Common myeloid progenitor, CD34-positive (primary cell): ENCODE data around the gene MTARC1. TPM values are rescaled to one million over a fixed set of nuclear protein-coding genes. Genes with fewer than 3 reads are reported as not detected.
A peak's percentile ranks its signal among the peaks of the same experiment; 100 is the strongest.

Experiments
- CTCF ChIA-PET: fragments of 350-600 bp; sonication (Branson Sonifier 250); formaldehyde crosslinking; loops from one replicate; lab custom pipeline; 2021; ENCODE audit warnings: antibody characterized with exemption; lab: Charles Lee
- POLR2A ChIA-PET: fragments of 350-600 bp; sonication (Branson Sonifier 250); formaldehyde crosslinking; loops from one replicate; lab custom pipeline; 2021; ENCODE audit warnings: antibody characterized with exemption; lab: Charles Lee
- DNase-seq, 3 donors: peaks; one replicate each; pipeline versions ENCODE4 v3.0.0 to v3.0.0-alpha.2; 2013
- H3K27ac ChIP-seq, 2 experiments: 1 replicate in 1 of 2; 2 replicates in 1 of 2; pipeline ENCODE4 v1.7.0; 2013; ENCODE audit warnings: inconsistent platforms in 2 of 2, low read length in 2 of 2, mild to moderate bottlenecking in 2 of 2, low read depth in 1 of 2, moderate library complexity in 1 of 2; ENCODE audit not compliant: severe bottlenecking in 2 of 2, insufficient read depth in 1 of 2, poor library complexity in 1 of 2
- H3K27me3 ChIP-seq, 5 experiments: replicated peaks in 2 of 5; 1 replicate in 3 of 5; 2 replicates in 2 of 5; pipeline versions ENCODE4 v1.6.1 to v1.7.0; 2013; ENCODE audit warnings: low read length in 4 of 5, mild to moderate bottlenecking in 2 of 5, moderate library complexity in 2 of 5, inconsistent platforms in 1 of 5; ENCODE audit not compliant: insufficient read depth in 5 of 5, control insufficient read depth in 4 of 5
- H3K36me3 ChIP-seq, 4 experiments: 1 replicate in 2 of 4; 2 replicates in 2 of 4; pipeline versions ENCODE4 v1.6.1 to v1.7.0; 2013; ENCODE audit warnings: low read length in 3 of 4, control low read depth in 1 of 4, mild to moderate bottlenecking in 1 of 4; ENCODE audit not compliant: control insufficient read depth in 4 of 4, insufficient read depth in 4 of 4
- H3K4me1 ChIP-seq, 4 experiments: 1 replicate in 3 of 4; 2 replicates in 1 of 4; pipeline versions ENCODE4 v1.6.1 to v1.7.1; 2013; ENCODE audit warnings: low read length in 3 of 4, mild to moderate bottlenecking in 3 of 4, control low read depth in 1 of 4, inconsistent platforms in 1 of 4, moderate library complexity in 1 of 4; ENCODE audit not compliant: control insufficient read depth in 4 of 4, insufficient read depth in 4 of 4; ENCODE audit errors: control extremely low read depth in 1 of 4
- H3K4me3 ChIP-seq, 7 experiments: 1 replicate in 4 of 7; 2 replicates in 3 of 7; pipeline versions ENCODE4 v1.5.1 to v1.7.0; 2013; ENCODE audit warnings: mild to moderate bottlenecking in 7 of 7, low read length in 6 of 7, moderate library complexity in 6 of 7, inconsistent platforms in 2 of 7, low read depth in 2 of 7, control low read depth in 1 of 7; ENCODE audit not compliant: insufficient read depth in 4 of 7, control insufficient read depth in 1 of 7; ENCODE audit errors: extremely low read depth in 1 of 7
- H3K9me3 ChIP-seq, 5 experiments: 1 replicate in 4 of 5; 2 replicates in 1 of 5; pipeline versions ENCODE4 v1.6.1 to v1.7.1; 2013; ENCODE audit warnings: low read length in 4 of 5, mild to moderate bottlenecking in 2 of 5, inconsistent platforms in 1 of 5, low read depth in 1 of 5, moderate library complexity in 1 of 5; ENCODE audit not compliant: control insufficient read depth in 4 of 5, insufficient read depth in 2 of 5; ENCODE audit errors: control extremely low read depth in 1 of 5
- WGBS: methylation state at CpG from one replicate; pipeline ENCODE4 v1.1.5; 2013; ENCODE audit not compliant: insufficient coverage; 5-methylcytosine and 5-hydroxymethylcytosine counted together
- polyA plus RNA-seq: library from polyadenylated mRNA; unstranded; fragments of 120-200 nt; gene quantifications from one replicate; pipeline ENCODE4 v1.2.1, GENCODE V29; 2013

The MTARC1 gene
- 5.1 TPM for polyA plus RNA-seq

- ChIA-PET POLR2A (no interaction called here), CTCF (interaction anchor here (0.5 to 2.4 kb wide), 8 partner anchors 9 to 547 kb away, joined by 3 to 9 read pairs (median 6); no protein-coding TSS in a partner anchor)
- H3K36me3 ChIP-seq, result no peaks in the 10 kb centered on the region
- H3K27ac ChIP-seq, result no peak within 1 kb of the TSS
- no peaks in the 10 kb centered on the region for H3K27me3 ChIP-seq
- DNase-seq, result peak; percentile 47 to 73 (median 56)
- H3K4me1 ChIP-seq, result peaks cover 4 to 21% (median 18%) of the 10 kb centered on the region in 4 experiments
- under 1% methylated on average over 39 of the region's 56 CpGs for whole genome bisulfite sequencing
- peak within 1 kb of the TSS; percentile 30 to 81 (median 61) for H3K4me3 ChIP-seq
- H3K9me3 ChIP-seq, result no peaks in the 10 kb centered on the region
Observed at GRCh38 chr1:220786337-220787068, at the start of gene MTARC1. Gene MTARC1, plus strand, starts transcription at chr1:220786913. Its CDS starts 32 bp downstream, at chr1:220786945.

- Histone ChIP-seq H3K36me3 (no peaks in the 10 kb centered on the region), H3K27ac (no peak overlapping the region), H3K9me3 (no peaks in the 10 kb centered on the region), H3K4me3 (no peak overlapping the region), H3K4me1 (no peaks in the 10 kb centered on the region), H3K27me3 (peaks cover 0 to 5% (median 0%) of the 10 kb centered on the region in 5 experiments)
- POLR2A ChIA-PET, result interaction anchor here (0.5 kb wide), 1 partner anchor 462 kb away, joined by 3 read pairs; no protein-coding TSS in a partner anchor
- CTCF ChIA-PET, result no interaction called here
- WGBS, result 100% methylated on average over 1 of the region's 2 CpGs
- no peak for DNase-seq
Observed at GRCh38 chr1:220741349-220741748, 45.4 kb upstream of the MTARC1 start.

- Histone ChIP-seq H3K27ac (no peak overlapping the region), H3K4me1 (no peaks in the 10 kb centered on the region), H3K4me3 (no peak overlapping the region), H3K27me3 (peaks cover 0 to 9% (median 3%) of the 10 kb centered on the region in 5 experiments), H3K36me3 (no peaks in the 10 kb centered on the region), H3K9me3 (no peaks in the 10 kb centered on the region)
- ChIA-PET POLR2A (no interaction called here), CTCF (interaction anchor here (2.4 kb wide), 1 partner anchor 9 kb away, joined by 6 read pairs; no protein-coding TSS in a partner anchor)
- 80% methylated on average over 1 of the region's 1 CpG for WGBS
- no peak for DNase-seq
Observed at GRCh38 chr1:220741825-220742224, 44.9 kb upstream of the MTARC1 start.

- peaks cover 2 to 16% (median 10%) of the 10 kb centered on the region in 5 experiments for H3K27me3 ChIP-seq
- H3K4me1 ChIP-seq, result peaks cover 0 to under 1% (median under 1%) of the 10 kb centered on the region in 4 experiments
- ChIA-PET POLR2A (no interaction called here), CTCF (interaction anchor here (1.3 to 2.4 kb wide), 2 partner anchors 10 to 14 kb away, joined by 3 to 6 read pairs; no protein-coding TSS in a partner anchor)
- no peak overlapping the region for H3K27ac ChIP-seq
- no peak for DNase-seq
- H3K4me3 ChIP-seq, result no peak overlapping the region
- no peaks in the 10 kb centered on the region for H3K36me3 ChIP-seq
- 100% methylated on average over 1 of the region's 3 CpGs for WGBS
- no peaks in the 10 kb centered on the region for H3K9me3 ChIP-seq
Observed at GRCh38 chr1:220742520-220742919, 44.2 kb upstream of the MTARC1 start.

GRCh38 chr1:220746851-220747250, 39.9 kb upstream of the MTARC1 start:
- Histone ChIP-seq H3K27ac (no peak overlapping the region), H3K4me1 (peaks cover 2 to 15% (median 12%) of the 10 kb centered on the region in 4 experiments), H3K27me3 (peaks cover 12 to 38% (median 14%) of the 10 kb centered on the region in 5 experiments), H3K36me3 (no peaks in the 10 kb centered on the region), H3K9me3 (no peaks in the 10 kb centered on the region), H3K4me3 (no peak overlapping the region)
- no peak for DNase-seq
- WGBS, result 100% methylated on average over 3 of the region's 3 CpGs
- POLR2A ChIA-PET, result no interaction called here
- CTCF ChIA-PET, result interaction anchor here (2.6 kb wide), 1 partner anchor 13 kb away, joined by 12 read pairs; no protein-coding TSS in a partner anchor

- no peak overlapping the region for H3K27ac ChIP-seq
- H3K9me3 ChIP-seq, result no peaks in the 10 kb centered on the region
- ChIA-PET CTCF (interaction anchor here (0.8 to 2.6 kb wide), 3 partner anchors 14 to 453 kb away, joined by 3 to 12 read pairs (median 4); no protein-coding TSS in a partner anchor), POLR2A (no interaction called here)
- peaks cover 12 to 43% (median 14%) of the 10 kb centered on the region in 5 experiments for H3K27me3 ChIP-seq
- H3K4me3 ChIP-seq, result peak overlapping the region; percentile 29 to 84 (median 69)
- peaks cover 2 to 15% (median 12%) of the 10 kb centered on the region in 4 experiments for H3K4me1 ChIP-seq
- H3K36me3 ChIP-seq, result no peaks in the 10 kb centered on the region
- 40% methylated on average over 17 of the region's 18 CpGs for WGBS
- DNase-seq, result peak in 2 of 3 donors; percentile 60 to 71
Observed at GRCh38 chr1:220747437-220748088, 39.1 kb upstream of the MTARC1 start.
